Measurements from ENCODE around the gene ZNF441.
"Not testable (repeated sequence)": the region's sequence is repeated elsewhere in the genome, so short reads cannot be mapped to it uniquely, and the experiment has no call there.

- peak; percentile 29 for TF ChIP-seq CTCF (IDR thresholded peaks at IDR 0.05; ENCODE audit: low read depth, low read length)
- not testable (repeated sequence) for TF ChIP-seq MAX (IDR thresholded peaks at IDR 0.05; ENCODE audit: low read depth, low read length); POLR2A (IDR thresholded peaks at IDR 0.05; ENCODE audit: extremely low read depth, insufficient read length); MYC (IDR thresholded peaks at IDR 0.05; ENCODE audit: low read depth, low read length)
Observed at GRCh38 chr19:11771520-11771919, 4.7 kb downstream of the ZNF441 start.

Measured in NB4 (cell line).